Caki2 (cell line): ENCODE measurements around the gene PRRT3. TPM values are rescaled to one million over a fixed set of nuclear protein-coding genes. Genes with fewer than 3 reads are reported as not detected.
A peak's percentile ranks its signal among the peaks of the same experiment; 100 is the strongest.

Source experiments
- DNase-seq: peaks from one replicate; pipeline ENCODE4 v3.0.0-alpha.2; 2015; ENCODE audit warnings: low read depth
- in situ Hi-C: cut with HindIII; loops from 2 replicates; pipeline ENCODE4 v1.10.0; 2016; ENCODE audit warnings: low sequenced_read_pairs, low pct_unique_long_range_greater_than_20kb, mixed read lengths
- total RNA-seq: library from RNA; depleted of rRNA; stranded (reverse); fragments of >200 nt; shearing (Covaris generic); gene quantifications from 2 replicates; pipeline ENCODE4 v1.2.3, GENCODE V29; 2014; ENCODE audit warnings: low replicate concordance; rRNA removed

Gene PRRT3
- 0.20 and 1.2 TPM in 2 replicates for total RNA-seq

DNA sequence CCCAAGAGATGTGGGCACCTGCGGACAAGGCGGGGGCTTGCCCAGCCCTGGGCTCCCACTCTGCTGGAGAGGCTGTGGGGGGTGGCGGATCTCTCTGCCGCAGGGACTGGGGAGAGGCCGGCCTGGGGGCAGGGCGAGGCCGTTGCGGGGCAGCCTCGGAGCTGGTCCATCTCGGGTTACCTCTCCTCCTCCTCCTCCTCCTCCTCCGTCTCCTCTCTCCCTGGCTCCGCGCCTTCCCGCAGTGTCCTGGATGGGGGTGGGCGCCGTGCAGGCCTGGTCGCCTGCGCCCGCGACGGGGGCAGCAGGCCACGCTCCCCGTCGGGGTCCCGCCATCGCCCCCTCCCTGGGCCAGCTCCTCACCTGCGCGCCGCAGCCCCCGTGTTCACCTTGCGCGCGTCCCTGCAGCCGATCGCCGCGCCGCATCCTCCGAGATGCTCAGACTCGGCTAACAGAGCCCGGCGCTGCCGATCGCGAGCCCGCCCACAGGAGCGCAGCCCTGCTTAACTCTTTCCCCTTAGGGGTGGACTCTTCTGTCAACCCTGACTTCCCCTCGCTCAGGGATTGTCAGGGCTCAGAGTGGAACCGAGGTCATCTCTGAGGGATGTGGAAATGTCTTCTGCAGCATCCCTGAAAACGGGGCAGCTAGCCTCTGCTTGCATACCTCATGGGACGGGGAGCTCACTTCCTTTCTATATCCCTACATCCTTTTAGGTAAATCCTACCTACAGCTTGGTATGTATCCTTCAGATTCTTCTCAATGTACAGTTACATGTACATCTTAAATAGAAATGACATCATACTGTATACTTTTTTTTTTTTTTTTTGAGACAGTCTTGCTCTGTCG, at the start of gene PRRT3:
Gene PRRT3, minus strand, starts transcription at position 447 of the 844 bp plus-strand sequence. CDS start 2,293 bp downstream, outside the sequence.
- DNase-seq = no peak
- in situ Hi-C loops = no loop called here

DNA sequence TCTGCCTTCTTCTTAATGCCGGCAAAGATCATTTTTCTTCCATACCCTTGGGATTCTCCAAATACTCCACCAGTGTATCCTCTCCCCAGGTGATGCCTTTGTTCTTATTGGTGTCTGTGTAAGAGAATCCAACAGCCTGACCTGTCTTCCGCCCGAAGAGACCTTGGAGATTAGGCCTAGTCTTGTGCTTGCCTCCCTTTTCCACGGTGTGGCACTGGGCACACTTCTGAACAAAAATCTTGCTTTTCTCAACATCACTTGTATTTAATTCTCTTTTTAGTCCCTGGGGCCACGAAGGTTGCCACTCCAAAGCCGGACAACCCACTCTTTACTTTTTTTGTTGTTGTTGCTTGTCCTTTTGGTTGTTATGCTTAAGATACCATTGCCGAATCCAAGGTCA, 48.5 kb upstream of the PRRT3 start:
- in situ Hi-C loops = no loop called here
- no peak for DNase-seq

DNA sequence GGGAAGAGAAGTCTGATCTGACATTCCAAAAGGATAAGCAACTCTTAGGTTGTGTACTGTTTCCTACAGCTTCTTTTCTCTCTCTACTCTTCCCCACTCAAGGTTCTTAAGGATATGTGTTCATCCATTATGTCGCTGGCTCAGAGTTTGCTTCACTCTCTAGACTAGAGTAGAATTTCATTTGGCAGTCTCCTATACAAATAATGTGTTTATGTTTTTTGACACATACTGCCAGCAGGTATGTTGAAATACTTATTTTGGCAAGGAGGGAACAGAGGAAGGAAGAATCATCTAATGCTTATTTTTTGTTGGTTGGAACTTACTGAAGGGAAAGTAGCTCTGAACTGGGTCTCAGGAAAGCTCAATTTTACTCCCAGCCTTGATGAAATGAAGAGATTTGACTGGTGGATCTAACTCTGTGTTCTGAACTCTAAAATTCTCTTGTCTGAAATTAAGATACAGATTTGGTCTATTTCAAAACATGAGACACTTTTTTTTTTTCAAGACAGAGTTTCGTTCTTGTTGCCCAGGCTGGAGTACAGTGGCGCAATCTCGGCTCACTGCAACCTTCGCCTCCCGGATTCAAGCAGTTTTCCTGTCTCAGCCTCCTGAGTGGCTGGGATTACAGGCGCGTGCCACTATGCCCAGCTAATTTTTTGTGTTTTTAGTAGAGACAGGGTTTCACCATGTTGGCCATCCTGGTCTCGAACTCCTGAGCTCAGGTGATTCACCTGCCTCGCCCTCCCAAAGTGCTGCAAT, 42.1 kb upstream of the PRRT3 start:
- in situ Hi-C loops = no loop called here
- no peak for DNase-seq

DNA sequence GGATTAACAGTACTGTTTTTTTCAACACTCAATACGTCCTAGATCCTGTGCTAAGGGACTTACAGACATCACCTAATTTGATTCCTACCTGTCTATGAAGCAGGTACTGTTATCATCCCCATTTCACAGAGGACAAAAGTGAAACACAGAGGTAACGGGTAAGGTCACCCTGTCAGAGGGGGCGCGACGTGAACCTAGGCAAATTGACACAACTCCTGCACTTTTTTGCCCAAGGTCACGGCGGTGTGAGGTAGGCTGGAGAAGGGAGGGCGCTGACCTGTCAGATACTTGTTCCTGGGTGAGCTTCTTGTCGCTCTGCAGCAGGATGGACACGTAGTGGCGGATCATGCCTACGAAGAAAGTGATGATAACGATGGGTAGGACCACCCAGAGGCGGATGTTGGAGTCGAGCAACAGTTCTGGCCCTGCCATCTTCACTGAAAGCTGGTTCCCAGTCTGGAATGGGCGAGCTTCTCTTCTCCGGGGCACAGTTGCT, 34.1 kb upstream of the PRRT3 start:
- DNase-seq = no peak

DNA sequence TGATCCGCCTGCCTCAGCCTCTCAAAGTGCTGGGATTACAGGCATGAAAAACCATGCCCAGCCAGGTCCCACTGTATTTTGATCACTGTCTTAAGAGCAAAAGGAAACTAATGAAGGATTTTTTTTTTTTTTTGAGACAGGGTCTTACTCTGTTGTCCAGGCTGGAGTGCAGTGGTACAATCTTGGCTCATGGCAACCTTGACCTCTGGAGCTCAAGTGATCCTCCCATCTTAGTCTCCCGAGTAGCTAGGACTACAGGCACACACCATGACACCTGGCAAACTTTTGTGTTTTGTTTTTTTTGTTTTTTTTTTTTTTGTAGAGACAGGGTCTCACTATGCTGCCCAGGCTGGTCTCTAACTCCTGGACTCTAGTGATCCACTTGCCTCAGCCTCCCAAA, 28.0 kb upstream of the PRRT3 start:
- no peak for DNase-seq
- in situ Hi-C loops = no loop called here

More for the DNA sequence above, 34.1 kb upstream of the PRRT3 start:
- in situ Hi-C loops = no loop called here

DNA sequence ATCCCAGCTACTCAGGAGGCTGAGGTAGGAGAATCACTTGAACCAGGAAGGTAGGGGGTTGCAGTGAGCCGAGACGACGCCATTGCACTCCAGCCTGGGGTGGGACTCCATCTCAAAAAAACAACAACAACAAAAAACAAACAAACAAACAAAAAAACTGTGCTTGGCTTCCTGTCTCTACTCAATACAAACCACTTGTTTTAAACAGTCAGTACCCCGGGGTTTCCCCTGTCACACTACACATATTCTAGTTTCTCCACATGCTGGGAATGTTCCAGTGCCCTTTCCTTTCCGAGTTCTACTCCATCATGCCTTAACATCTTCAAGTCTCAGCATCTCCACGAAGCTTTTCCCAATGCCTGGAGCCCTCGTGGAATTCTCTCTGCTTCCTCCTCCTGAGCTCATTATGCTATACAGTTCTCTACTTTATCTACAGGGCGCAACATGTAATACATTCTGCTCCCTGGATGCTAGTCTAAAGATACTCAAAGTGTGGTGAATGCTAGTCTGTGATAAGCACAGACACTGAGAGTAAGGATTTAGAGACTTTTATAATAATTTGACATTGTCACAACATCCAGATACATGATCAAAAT, 26.6 kb upstream of the PRRT3 start:
- in situ Hi-C loops = no loop called here

DNA sequence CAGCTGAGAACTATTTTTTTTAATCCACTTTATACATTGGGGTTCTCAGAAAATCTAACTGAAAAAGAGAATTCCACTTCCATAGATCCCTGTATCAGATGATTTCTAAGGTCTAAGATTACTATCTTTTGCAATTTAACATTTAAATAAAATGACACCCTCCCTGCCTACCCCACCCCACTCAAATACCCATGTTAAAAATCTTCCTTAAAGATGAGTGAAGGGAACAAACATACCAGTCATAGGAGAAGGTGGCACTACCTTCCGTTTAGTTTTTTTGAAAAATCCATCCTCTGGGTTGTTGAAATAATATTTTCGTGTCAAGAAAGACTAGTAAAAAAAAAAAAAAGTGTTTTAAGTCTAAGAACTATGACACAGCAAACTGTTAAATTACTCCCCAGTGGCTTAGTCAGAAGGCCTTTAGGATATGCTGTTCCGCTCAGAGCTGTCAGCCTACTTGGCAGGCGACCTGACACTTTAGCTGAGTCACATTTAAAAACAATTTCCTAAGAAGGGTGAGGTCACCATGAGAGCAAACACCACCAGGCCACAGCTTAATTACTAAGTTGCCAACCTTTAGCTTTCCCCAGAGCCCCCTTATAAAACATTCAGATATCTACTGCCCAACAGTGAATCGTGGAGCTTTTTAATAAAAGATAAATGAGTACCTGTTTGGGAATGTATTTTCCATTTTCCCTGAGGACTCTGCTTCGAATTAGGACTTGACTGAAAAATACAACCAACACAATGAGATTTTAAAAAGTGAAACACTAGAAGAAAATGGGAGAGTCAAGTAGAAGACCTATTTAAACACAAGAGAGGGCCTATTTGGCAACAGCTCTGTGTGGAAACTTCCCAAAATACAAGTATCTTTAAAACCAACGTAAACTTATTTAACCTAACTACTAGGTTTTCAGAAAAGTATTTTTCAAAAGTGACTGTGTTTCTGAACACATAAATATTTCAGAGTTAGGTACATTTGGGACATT, 24.8 kb upstream of the PRRT3 start:
- DNase-seq = peak; percentile 83
- in situ Hi-C loops = no loop called here

More for the DNA sequence above, 26.6 kb upstream of the PRRT3 start:
- DNase-seq = no peak

DNA sequence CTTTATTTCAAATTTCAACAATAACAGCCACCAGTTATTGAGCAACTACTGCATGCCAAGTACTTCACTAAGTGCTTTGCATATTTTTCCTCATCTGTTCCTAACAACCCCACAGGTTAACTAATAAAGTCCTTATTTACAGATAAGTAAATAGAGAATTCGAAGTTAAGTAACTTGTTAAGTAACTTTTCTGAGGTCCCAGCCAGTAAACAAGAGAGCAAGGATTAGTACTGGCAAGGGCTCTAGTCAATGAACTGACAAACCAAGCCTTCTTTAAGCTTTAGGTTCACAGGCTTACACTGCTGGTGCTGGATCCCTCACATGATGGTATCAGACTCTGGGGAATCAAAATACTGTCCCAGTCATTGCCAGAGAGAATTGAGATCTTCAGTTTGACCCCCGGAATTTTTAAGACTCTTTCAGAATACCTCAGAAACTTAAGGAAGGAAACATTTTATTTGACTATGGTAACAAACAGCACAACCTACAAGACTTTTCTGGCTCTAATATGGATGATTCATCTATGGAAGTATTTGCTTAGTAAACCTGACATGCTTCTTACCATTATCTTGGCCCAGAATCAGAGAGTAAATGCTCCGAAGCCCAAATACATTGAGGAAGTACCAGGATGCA, 17.9 kb upstream of the PRRT3 start:
- DNase-seq = peak; percentile 12
- in situ Hi-C loops = no loop called here

DNA sequence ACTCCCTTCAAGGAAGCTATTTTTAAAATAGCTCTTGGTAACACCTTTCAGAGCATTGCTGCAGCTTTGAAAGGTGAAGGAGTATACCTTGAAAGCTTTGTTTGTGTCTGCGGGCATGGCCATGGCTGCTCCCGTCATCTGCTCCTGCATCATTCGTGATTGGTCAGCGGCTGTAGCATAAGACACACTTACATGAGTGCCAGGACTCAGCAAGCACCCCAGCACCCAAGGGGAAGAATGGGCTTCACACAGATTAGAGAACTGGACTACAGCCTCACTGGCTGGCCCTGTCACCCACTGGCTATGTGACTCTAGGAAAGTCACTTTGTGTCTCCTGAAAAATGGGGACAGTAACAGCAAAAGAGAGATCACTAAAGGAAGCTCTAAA, 17.4 kb upstream of the PRRT3 start:
- in situ Hi-C loops = no loop called here

DNA sequence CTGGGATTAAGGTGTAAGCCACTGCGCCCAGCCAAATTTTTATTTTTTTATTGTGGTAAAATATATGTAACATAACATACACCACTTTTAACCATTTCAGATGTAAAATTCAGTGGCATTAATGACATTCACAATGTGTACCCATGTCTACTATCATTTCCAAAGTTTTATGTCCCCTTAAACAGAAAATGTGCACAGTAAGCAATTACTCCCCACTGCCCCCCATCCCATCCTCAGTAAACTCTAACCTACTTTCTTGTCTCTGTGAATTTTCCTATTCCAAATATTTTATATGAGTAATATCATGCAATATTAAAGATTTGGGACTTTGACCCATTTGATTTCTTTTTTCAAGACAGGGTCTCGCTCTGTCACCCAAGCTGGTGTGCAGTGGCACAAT, 14.6 kb upstream of the PRRT3 start:
- in situ Hi-C loops = no loop called here
- no peak for DNase-seq

More for the DNA sequence above, 17.4 kb upstream of the PRRT3 start:
- DNase-seq = no peak

DNA sequence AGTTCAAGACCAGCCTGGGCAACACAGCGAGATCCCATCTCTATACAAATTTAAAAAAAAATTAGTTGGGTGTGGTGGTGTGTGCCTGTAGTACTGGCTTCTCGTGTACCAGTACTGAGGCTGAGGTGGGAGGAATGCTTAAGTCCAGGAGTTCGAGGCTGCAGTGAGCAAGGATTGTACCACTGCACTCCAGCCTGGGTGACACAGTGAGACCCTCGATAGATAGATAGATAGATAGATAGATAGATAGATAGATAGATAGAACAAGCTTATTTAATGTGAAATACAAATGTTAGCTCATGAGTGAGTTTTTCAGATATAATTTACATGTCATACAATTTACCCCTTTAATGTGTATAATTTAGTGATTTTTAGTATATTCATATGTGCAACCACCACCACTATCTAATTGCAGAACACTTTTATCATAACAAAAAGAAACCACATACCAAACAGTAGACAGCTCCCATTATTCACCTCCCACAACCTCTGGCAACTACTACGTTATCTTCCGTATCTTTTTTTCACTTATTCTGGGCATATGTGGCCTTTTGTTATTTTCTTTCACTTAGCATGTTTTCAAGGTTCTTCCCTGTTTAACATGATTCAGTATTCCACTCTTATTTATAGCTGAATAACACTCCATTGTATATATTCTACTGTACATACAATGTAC, 13.1 kb upstream of the PRRT3 start:
- in situ Hi-C loops = no loop called here
- no peak for DNase-seq

DNA sequence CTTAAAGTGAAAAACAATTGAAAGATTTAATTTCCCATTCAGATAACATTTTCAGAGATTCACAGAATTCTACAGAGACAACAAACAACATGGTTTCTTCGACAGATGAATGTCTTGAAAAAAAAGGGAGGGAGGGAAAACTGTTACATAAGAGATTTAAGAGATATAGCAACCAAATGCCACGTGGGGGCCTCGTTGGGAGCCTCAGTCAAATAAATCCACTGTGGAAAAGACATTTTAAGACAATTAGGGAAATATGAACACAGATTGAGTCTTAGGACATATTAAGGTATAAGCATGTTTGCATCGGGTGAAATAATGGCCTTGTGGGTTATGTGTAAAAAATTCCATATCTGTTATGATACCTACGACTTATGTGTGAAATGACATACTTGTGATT, 5.0 kb upstream of the PRRT3 start:
- DNase-seq = no peak

DNA sequence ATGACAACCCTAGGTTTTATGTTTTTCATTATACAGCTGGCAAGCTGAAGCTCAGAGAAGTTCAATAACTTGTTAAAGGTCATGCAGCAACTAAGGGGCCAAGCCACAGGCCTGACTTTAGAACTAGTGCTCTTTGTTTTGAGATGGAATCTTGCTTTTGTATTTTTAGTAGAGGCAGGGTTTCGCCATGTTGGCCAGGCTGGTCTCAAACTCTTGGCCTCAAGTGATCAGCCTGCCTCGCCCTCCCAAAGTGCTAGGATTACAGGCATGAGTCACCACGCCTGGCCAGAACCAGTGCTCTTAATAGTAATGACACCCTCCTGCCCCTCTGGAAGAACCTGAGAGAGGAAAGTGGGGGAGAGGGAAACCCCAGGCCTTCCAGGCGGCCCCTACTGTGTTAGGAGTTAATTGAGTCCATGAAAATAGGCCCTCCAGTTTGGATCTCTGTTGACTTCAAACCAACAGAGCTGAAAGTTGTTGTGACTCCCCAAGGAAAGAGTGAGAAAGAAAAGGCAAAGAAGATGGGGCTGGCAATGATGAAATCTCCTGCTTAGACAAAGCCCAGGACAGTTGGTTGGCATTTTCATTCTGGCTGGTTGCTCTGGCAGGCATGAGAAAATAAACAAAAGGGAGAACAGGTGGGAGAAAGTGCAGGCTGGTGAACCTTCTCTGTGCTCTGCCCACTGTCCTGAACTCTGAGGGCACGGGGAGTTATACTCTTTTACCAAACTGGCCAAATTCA, 3.6 kb upstream of the PRRT3 start:
- in situ Hi-C loops = no loop called here
- peak; percentile 10 for DNase-seq

More for the DNA sequence above, 5.0 kb upstream of the PRRT3 start:
- in situ Hi-C loops = no loop called here

DNA sequence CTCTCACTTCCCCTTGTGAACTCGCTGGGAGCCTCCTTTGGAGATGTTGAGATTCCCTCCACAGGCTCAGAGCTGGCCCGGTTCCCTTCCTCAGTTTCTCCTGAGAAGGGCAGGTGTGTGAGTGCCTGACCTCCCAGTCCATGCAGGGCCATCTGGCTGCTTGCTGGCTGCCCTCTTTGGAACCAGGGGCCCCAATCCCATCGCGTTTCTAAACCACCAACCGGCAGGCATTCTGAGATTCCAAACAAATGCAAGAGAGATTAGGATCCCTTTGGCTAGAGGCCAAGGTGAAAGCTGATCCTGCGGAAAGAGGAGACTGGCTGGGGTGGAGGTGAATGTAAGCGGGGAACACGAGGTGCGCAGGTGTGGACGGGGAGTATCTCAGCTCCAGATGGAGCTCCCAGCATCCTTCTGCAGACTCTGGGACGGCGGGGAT, 2.9 kb upstream of the PRRT3 start:
- in situ Hi-C loops = no loop called here
- DNase-seq = no peak

DNA sequence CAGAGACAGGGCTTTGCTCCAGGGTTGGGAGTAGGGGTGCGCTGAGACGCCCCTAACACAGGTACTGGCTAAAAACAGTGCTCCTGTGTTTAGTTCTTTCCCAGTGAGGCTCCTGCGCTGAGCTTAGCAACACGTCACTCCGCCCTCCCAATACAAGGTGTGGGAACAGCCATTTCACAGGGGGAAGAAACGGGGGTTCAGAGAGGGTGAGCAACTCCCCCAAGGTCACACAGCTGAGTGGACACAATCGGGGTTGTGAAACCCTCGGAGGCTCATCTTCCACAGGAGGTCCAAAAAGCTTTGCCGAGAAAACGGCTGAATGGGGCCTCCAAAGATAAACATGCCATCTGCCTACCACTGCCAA, 628 bp downstream of the PRRT3 start:
- DNase-seq = no peak
- in situ Hi-C loops = no loop called here

DNA sequence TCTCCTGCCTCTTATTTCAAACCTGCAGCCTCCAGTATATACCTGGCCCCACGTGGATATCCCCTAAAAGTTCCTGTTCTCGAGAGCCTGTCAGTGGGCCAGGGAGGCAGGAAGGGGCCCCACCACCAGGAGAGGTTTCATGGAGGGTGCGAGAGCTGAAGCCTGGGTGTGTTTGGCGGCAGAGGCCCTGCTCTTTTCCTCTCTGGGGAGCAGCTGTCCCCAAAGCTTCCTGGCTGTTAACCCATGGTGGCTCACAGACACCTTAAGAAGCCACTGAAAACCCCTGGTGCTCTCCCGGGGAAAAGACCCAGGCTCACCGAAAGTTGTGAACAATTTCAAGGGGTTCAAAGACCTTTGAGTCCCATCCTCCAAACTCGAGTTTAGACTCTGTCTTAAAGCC, 1.1 kb downstream of the PRRT3 start:
- no peak for DNase-seq

More for the DNA sequence above, 1.1 kb downstream of the PRRT3 start:
- in situ Hi-C loops = no loop called here
